GM23248 (cell line): ENCODE results near the gene RBM5.

Source experiments
- EZH2 ChIP-seq: fragments of 200-600 bp; sonication (generic); IDR thresholded peaks from 2 replicates; pipeline ENCODE4 v1.6.1; 2018; ENCODE audit warnings: antibody characterized with exemption, mild to moderate bottlenecking; ENCODE audit not compliant: insufficient read depth, poor library complexity, severe bottlenecking
- EZH2phosphoT487 ChIP-seq: fragments of 200-600 bp; sonication (generic); IDR thresholded peaks from 2 replicates; pipeline ENCODE4 v1.6.1; 2018; ENCODE audit warnings: antibody characterized with exemption, moderate library complexity, mild to moderate bottlenecking, low read depth; ENCODE audit not compliant: insufficient read depth

DNA sequence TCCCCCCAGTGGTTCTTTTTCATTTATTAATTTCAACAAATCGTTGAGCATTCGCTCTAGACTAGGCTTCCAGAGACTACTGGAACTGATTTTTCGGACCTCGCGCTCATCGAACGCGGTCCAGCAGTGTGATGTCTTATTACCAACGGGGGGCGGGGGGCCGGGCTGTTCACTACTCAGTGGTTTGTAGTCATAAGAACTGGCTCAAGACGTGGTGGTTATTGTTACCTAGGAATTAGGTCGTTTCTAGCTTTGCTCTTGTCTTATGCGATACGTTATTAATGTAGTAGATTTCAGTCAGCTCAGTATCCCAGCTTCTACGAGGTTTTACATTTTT lies 858 bp downstream of the RBM5 start:
- TF ChIP-seq EZH2, result no peak
- no peak for TF ChIP-seq EZH2phosphoT487
